GM18858 (cell line): ENCODE data around the gene HNRNPAB.

Experiments
- ATAC-seq: cut with Tn5 transposase; IDR thresholded peaks from one replicate; pipeline ENCODE4 v1.9.1; 2021; ENCODE audit not compliant: unreplicated experiment

HNRNPAB gene

GRCh38 chr5:178211095-178212048 lies 7.0 kb downstream of the HNRNPAB start:
- no peak for ATAC-seq

- ATAC-seq = no peak
Observed at GRCh38 chr5:178212241-178213002, 8.1 kb downstream of the HNRNPAB start.

- ATAC-seq = no peak
Observed at GRCh38 chr5:178213003-178213461, 8.7 kb downstream of the HNRNPAB start.

GRCh38 chr5:178213748-178214151 lies 9.4 kb downstream of the HNRNPAB start:
- no peak for ATAC-seq

GRCh38 chr5:178214160-178214803 lies 9.9 kb downstream of the HNRNPAB start:
- no peak for ATAC-seq

GRCh38 chr5:178215280-178216002 lies 11.1 kb downstream of the HNRNPAB start:
- no peak for ATAC-seq

- ATAC-seq = no peak
Observed at GRCh38 chr5:178216088-178216534, 11.8 kb downstream of the HNRNPAB start.

GRCh38 chr5:178216779-178217178 lies 12.4 kb downstream of the HNRNPAB start:
- ATAC-seq = no peak

- ATAC-seq = no peak
Observed at GRCh38 chr5:178218237-178218776, 14.0 kb downstream of the HNRNPAB start.

- ATAC-seq = no peak
Observed at GRCh38 chr5:178218827-178219226, 14.5 kb downstream of the HNRNPAB start.

GRCh38 chr5:178221282-178221681 lies 16.9 kb downstream of the HNRNPAB start:
- ATAC-seq = no peak

GRCh38 chr5:178221853-178222252 lies 17.5 kb downstream of the HNRNPAB start:
- ATAC-seq = no peak

GRCh38 chr5:178222292-178222691 lies 18.0 kb downstream of the HNRNPAB start:
- no peak for ATAC-seq

GRCh38 chr5:178223196-178223773 lies 19.0 kb downstream of the HNRNPAB start:
- ATAC-seq = no peak

GRCh38 chr5:178223828-178224335 lies 19.5 kb downstream of the HNRNPAB start:
- ATAC-seq = no peak

GRCh38 chr5:178224403-178224802 lies 20.1 kb downstream of the HNRNPAB start:
- no peak for ATAC-seq

GRCh38 chr5:178225174-178225573 lies 20.8 kb downstream of the HNRNPAB start:
- no peak for ATAC-seq

- ATAC-seq = no peak
Observed at GRCh38 chr5:178227138-178227659, 22.9 kb downstream of the HNRNPAB start.

- ATAC-seq = no peak
Observed at GRCh38 chr5:178227929-178228328, 23.6 kb downstream of the HNRNPAB start.
